ENCODE measurements around the gene TTC16.
A peak's percentile ranks its signal among the peaks of the same experiment; 100 is the strongest.

Gene TTC16

DNA sequence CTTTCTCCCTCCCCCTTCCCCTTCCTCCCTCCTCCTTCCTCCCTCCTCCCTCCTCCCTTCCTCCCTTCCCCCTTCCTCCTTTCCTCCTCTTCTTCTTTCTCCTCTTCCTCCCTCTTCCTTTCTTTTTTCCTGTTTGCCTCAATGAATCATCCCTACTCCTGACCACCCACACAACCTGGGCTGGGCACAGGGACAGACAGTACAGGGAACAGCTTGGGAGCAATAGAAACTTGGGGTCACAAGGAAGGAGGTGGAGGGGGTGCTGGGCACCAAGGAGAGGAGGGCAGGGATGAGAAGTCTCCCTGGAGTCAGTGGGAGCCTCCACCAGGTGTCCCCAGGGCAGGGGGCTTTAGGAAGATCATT, 5.0 kb downstream of the TTC16 start:
- DNase-seq = no peak

GRCh38 chr9:127721391-127721821, 5.5 kb downstream of the TTC16 start:
- no peak for DNase-seq

DNA sequence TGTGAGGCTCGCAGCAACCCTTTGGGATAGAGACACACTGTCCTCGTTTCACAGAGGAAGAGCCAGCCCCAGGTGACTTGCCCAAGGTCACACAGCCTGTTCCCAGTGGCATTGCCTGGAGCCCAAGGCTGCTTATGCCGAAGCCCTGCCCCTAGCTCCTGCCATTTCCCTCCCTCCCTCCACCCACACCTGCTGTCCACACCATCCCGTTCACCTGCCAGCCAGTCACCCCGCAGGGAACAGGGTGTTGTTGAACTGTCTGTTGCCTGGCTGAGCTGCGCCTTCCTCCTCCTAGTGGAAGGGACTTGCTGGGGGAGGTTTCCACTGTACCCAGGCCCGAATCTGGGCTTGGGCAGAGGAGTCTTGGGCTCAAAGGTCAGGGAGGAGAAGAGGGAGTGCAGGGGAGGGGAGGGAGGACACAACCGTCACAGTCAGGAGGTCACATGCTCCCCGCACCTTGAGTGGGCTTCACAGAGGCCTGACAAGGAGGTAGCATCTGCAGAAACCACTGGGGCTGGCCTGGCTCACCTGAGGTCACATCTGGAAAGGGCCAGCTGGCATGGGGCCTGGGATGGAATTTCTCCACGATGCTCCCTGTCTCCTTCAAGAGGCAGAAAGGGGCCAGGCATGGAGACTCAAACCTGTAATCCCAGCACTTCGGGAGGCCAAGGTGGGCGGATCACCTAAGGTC, 6.3 kb downstream of the TTC16 start:
- no peak for DNase-seq

GRCh38 chr9:127723013-127723412, 7.1 kb downstream of the TTC16 start:
- DNase-seq = no peak

GRCh38 chr9:127723444-127723843, 7.6 kb downstream of the TTC16 start:
- DNase-seq = peak; percentile 66

DNA sequence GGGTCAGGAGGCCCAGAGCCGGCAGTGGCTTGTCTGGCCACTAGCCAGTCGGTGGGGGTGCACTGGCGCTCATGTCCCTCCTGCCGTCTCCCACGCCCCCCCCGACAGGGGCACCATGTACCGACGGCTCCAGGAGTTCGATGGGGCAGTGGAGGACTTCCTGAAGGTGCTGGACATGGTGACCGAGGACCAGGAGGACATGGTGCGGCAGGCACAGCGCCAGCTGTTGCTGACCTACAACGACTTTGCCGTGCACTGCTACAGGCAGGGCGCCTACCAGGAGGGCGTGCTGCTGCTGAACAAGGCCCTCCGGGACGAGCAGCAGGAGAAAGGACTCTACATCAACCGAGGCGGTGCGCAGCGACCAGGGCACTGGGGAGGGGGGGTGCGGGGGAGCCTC, 8.1 kb downstream of the TTC16 start:
- no peak for DNase-seq

DNA sequence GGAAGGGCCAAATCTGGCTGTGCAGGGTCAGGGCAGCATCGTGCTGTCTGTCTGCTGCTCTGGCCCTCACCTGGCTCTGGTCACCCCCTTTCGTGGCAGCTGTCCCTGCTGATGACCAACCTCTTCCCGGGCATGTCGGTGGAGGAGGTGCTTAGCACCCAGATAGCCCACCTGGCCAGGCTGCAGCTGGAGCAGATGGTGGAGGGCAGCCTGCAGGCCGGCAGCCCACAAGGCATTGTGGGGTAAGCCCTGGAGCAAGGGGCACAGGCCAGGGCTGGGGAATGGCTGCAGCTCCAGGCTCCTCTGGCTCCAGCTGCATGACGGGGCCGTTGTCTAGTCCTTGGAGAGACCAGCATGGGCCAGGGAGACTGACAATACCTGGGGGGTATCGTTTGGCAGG, 11.0 kb downstream of the TTC16 start:
- DNase-seq = no peak

DNA sequence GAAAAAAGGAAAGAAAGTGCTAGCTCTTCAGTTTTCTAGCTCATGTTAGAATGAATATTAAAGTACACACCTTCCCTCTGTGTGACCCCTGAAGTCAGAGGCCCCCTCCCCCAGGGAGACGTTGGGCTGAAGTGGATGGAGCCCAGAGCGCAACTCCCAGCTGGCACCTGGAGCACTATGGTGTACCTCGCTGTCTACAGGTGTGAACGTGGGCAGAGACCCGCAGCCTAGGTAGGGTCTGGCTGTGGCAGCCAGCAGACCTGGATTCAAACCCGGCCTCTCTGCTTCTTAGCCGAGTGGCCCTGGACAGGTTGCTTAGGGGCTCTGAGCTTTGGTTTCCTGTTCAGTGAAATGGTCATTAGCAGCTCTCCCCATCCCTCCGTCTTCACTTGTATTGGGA, 12.9 kb downstream of the TTC16 start:
- DNase-seq = no peak

GRCh38 chr9:127729522-127730256, 13.8 kb downstream of the TTC16 start:
- DNase-seq = no peak

DNA sequence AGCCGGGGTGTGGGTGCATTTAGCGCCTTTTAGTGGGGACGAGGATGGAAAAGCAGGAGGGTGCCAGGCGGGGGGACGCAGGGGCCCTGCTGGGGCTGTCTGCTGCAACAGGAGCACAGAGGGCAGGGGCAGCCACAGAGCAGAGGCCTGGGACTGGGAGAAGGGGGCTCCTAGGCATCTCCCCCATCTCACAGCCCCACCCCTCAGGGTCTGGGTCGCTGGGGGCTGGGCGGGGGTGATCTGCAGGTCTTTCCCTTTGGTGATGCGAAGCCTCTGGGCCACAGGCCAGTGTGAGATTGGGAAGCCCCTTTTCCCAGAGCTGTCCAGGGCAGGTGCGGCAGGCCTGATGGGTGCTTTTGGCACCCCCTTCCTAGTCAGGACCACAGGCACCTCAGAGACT, 14.4 kb downstream of the TTC16 start:
- DNase-seq = no peak

- DNase-seq = no peak
Measured at GRCh38 chr9:127730799-127731410, 15.0 kb downstream of the TTC16 start.

DNA sequence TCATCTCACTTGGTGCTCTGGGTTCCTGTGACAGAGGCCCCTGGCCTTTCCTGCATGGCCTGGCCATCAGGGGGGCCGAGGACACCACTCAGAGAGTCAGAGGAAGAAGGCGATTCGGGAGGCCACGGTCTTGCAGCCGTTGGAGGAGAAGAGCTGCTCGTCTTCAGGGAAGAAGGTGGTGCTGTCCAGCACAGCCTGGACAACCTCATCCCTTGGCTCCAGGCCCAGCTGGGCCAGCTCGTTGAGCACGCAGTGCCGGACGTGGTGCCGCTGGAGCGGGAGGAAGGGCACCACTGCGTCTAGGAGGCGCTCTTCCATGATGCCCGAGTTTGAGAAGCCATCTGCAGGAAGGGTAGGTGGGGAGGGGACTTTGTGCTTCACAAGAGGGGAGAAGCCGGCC, 16.1 kb downstream of the TTC16 start:
- no peak for DNase-seq

DNA sequence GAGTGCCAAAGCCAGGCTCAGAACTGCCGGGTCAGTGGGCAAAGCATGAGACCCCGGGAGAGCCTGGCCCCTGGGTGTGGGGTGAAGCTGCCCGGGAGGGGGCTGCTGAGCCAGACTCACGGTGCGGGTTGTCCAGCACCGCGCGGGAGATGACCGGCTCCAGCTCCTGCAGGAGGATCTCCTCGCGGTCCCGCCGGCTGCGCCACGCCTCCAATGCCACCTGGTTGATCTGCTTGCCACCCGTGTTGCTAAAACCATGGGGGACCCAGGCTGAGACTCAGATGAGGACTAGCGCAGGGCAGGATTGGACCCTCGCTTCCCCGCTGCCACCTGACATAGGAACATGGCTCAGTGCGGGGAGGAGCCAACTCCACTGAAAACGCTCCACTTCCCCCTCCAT, 16.6 kb downstream of the TTC16 start:
- DNase-seq = no peak

GRCh38 chr9:127733614-127734013, 17.7 kb downstream of the TTC16 start:
- DNase-seq = no peak

GRCh38 chr9:127734247-127734746, 18.4 kb downstream of the TTC16 start:
- DNase-seq = no peak

- DNase-seq = peak; percentile 96
Measured at GRCh38 chr9:127734747-127735529, 19.1 kb downstream of the TTC16 start, which contains the start of gene TOR2A. TSS of gene TOR2A (minus strand) at chr9:127735294. CDS start at chr9:127735270, 24 bp downstream.

DNA sequence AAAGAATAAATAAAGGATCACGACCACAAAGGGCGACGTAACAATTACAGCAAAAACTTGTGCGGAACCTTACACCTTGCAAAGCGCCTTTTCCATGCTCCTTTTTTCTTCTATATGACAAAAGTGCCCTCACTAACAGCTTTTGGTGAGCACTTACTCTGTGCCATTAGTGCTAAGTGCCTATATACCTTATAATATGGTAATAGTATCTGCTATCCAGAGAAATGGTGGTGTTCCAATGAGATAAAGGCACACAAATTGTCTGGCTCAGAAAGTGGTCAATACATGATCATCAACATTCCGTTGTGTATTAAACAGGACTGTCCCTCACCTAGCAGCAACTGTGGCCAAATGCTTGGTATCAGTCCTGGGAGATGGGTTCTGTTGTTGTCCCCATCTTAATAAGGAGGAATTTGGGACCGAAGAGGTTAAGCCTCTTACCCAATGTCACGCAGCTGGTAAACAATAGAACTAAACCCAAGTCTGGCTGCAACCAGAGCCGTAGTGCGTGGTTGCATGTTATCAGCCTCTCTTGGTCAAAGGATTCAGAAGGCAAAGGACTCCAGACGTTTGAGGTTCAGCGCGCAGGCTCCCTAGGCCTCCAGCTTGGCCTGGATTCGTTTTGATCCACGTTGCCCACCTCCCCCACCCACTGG, 19.8 kb downstream of the TTC16 start:
- DNase-seq = no peak

- DNase-seq = no peak
Measured at GRCh38 chr9:127738666-127739065, 22.8 kb downstream of the TTC16 start.

DNA sequence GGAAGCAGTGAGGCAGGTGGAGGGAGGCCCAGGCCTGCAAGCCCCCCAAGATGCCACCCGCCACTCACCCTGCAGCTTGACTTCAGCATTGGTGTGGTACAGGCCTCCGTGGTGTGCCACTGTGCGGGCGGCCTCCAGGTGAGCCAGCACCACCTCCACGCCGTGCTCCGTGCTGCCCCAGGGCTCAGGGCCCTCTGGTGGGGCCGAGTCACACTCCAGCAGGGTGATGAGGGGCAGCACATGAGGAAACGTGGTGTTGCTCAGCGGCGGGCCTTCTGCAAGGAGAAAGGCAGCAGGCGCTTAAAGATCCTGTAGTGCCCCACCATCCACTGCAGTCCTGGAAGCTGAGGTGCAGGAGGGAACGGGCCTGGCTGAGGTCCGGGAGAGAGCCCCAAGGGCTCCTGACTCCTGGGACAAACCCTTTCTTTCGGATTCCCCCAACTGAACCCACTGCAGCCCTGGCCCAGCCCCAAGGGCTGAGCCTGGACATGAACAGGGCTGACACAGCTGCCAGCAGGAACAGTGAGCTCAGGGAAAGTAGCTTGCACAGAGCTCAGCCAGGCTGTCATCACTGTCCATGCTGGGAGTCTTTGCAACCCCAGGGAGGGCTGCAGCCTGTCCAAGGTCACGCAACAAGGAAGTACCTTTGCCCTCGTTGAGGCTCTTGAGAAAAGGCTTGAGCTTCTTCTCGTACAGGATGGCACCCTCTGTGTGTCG, 23.9 kb downstream of the TTC16 start:
- DNase-seq = no peak

GRCh38 chr9:127741831-127742434, 26.1 kb downstream of the TTC16 start:
- DNase-seq = peak; percentile 44

- DNase-seq = peak; percentile 70
Measured at GRCh38 chr9:127742435-127743088, 26.7 kb downstream of the TTC16 start.

Measured in fibroblast of skin of scalp (primary cell).